Gastrocnemius medialis (tissue), 4 donors: ENCODE data around the gene ZNF579.

Experiments used
- CTCF ChIP-seq, 5 experiments: fragments of 450-650 bp in 3 of 5; fragments of 200-600 bp in 2 of 5; sonication (generic) in 2 of 5; IDR thresholded peaks in 4 of 5; conservative IDR thresholded peaks in 1 of 5; 1 replicate in 4 of 5; 2 replicates in 1 of 5; pipeline ENCODE4 v1.5.1; 2016 to 2019; ENCODE audit warnings: antibody characterized with exemption in 5 of 5, mild to moderate bottlenecking in 3 of 5, moderate library complexity in 3 of 5
- POLR2A ChIP-seq, 2 donors: fragments of 450-650 bp; IDR thresholded peaks; one replicate each; pipeline ENCODE4 v1.6.1; 2017; ENCODE audit warnings: antibody characterized with exemption in 2 of 2, mild to moderate bottlenecking in 2 of 2, moderate library complexity in 2 of 2

- no peak for TF ChIP-seq CTCF (IDR thresholded peaks at IDR 0.05 in 4 of 5, conservative IDR thresholded peaks at IDR 0.05 in 1 of 5)
- no peak for TF ChIP-seq POLR2A (IDR thresholded peaks at IDR 0.05)
These were observed 10.0 kb upstream of the ZNF579 start for GRCh38 chr19:55590617-55591016.
